Calu3 (cell line): Measurements from ENCODE around the gene CAMSAP1. TPM values are rescaled to one million over a fixed set of nuclear protein-coding genes. Genes with fewer than 3 reads are reported as not detected.

Experiments used
- BruUV-seq: library from RNA; stranded (reverse); fragments of 400-500 nt; replicated peaks from 2 replicates; lab custom pipeline; 2021; lab: Mats Ljungman, UMichigan
- CTCF ChIA-PET: fragments of 300-600 bp; sonication (Branson Sonifier 250); formaldehyde crosslinking; loops from one replicate; lab custom pipeline; 2022; ENCODE audit warnings: antibody characterized with exemption; lab: Charles Lee
- DNase-seq: peaks from one replicate; pipeline ENCODE4 v3.0.0; 2022
- H3K27ac Mint-ChIP-seq: one replicate; pipeline ENCODE4 v1.8.0; 2022; ENCODE audit warnings: mixed read lengths; ENCODE audit not compliant: unreplicated experiment
- H3K27me3 Mint-ChIP-seq: one replicate; pipeline ENCODE4 v1.8.0; 2022; ENCODE audit warnings: mixed read lengths; ENCODE audit not compliant: unreplicated experiment
- H3K36me3 Mint-ChIP-seq: one replicate; pipeline ENCODE4 v1.8.0; 2022; ENCODE audit warnings: mild to moderate bottlenecking, moderate library complexity, mixed read lengths; ENCODE audit not compliant: insufficient read depth, unreplicated experiment
- H3K4me1 Mint-ChIP-seq: one replicate; pipeline ENCODE4 v1.8.0; 2022; ENCODE audit warnings: mild to moderate bottlenecking, low read depth, mixed read lengths; ENCODE audit not compliant: unreplicated experiment
- H3K4me3 Mint-ChIP-seq: one replicate; pipeline ENCODE4 v1.8.0; 2022; ENCODE audit warnings: mild to moderate bottlenecking, low read depth, moderate library complexity, mixed read lengths; ENCODE audit not compliant: unreplicated experiment
- H3K9me3 Mint-ChIP-seq: one replicate; pipeline ENCODE4 v1.8.0; 2022; ENCODE audit warnings: low read depth, mixed read lengths; ENCODE audit not compliant: unreplicated experiment
- intact Hi-C: fragments of 100-400 bp; cut with micrococcal nuclease; formaldehyde crosslinking; loops from one replicate; pipeline ENCODE4 v1.10.0; 2022; ENCODE audit not compliant: unreplicated experiment
- total RNA-seq: library from RNA; stranded (reverse); gene quantifications from 2 replicates; pipeline ENCODE4 v1.2.3, GENCODE V29; 2022
- TF ChIP-seq, protein P1 (sequence below): fragments of 200-600 bp; IDR thresholded peaks from one replicate; pipeline ENCODE4 v1.8.0; 2022; ENCODE audit warnings: antibody characterized with exemption; ENCODE audit not compliant: unreplicated experiment

Gene CAMSAP1
- total RNA-seq, 1 experiment from 2014 or later: 28.1 TPM

DNA sequence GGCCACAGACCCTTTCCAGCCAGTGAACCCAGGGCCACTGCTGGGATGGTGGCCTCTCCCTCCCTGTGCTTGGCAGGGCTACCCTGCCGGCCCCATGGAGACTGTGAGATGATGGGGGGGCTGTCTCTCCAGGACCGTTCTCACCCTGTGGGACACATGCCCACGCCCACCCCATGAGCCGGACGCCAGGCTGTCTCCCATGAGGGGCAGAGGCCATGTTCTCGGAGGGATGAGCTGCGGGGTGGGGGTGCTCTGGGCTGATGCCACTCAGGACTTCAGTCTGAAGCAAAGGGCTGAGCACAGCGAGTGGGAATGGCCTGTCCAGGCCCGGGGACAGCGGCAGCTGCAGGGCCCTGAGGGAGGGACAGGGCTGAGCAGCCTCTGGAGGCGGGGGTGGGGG lies 116.5 kb downstream of the CAMSAP1 start:
- TF ChIP-seq, protein P1, sequence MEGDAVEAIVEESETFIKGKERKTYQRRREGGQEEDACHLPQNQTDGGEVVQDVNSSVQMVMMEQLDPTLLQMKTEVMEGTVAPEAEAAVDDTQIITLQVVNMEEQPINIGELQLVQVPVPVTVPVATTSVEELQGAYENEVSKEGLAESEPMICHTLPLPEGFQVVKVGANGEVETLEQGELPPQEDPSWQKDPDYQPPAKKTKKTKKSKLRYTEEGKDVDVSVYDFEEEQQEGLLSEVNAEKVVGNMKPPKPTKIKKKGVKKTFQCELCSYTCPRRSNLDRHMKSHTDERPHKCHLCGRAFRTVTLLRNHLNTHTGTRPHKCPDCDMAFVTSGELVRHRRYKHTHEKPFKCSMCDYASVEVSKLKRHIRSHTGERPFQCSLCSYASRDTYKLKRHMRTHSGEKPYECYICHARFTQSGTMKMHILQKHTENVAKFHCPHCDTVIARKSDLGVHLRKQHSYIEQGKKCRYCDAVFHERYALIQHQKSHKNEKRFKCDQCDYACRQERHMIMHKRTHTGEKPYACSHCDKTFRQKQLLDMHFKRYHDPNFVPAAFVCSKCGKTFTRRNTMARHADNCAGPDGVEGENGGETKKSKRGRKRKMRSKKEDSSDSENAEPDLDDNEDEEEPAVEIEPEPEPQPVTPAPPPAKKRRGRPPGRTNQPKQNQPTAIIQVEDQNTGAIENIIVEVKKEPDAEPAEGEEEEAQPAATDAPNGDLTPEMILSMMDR: no peak
- CTCF ChIA-PET: no interaction called here
- Mint-ChIP-seq H3K36me3 (no peaks in the 10 kb centered on the region), H3K9me3 (no peaks in the 10 kb centered on the region), H3K4me1 (no peaks in the 10 kb centered on the region), H3K27me3 (peaks cover 17% of the 10 kb centered on the region), H3K4me3 (no peak overlapping the region), H3K27ac (no peak overlapping the region)
- intact Hi-C loops: no loop called here
- no peak for DNase-seq
- BruUV-seq: no TSS peak

DNA sequence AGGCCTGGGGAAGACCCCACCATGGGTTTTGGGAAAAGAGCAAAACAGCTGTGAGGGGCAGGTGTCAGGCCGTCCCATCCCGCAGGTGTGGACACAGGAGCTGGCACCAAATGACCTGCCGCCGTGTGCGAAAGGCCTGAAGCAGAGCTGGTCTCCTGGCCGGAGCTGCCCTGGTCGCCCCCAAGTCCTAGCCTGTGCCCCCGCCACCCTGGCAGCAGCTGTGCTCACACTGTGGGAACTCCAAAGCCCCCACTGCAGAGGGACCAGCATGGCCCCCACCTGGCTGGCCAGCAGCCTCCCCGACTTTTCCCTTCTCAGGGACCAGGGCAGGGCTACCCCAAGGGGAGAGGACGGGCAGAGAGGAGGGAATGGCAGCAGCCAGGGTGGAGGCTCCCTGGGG lies 117.0 kb downstream of the CAMSAP1 start:
- Mint-ChIP-seq H3K27me3 (peaks cover 17% of the 10 kb centered on the region), H3K9me3 (no peaks in the 10 kb centered on the region), H3K36me3 (no peaks in the 10 kb centered on the region), H3K27ac (no peak overlapping the region), H3K4me1 (no peaks in the 10 kb centered on the region), H3K4me3 (no peak overlapping the region)
- BruUV-seq: no TSS peak
- CTCF ChIA-PET: interaction anchor here (0.6 kb wide), 1 partner anchor 920 kb away, joined by 3 read pairs; no protein-coding TSS in a partner anchor
- TF ChIP-seq, protein P1: no peak
- intact Hi-C loops: no loop called here
- no peak for DNase-seq

DNA sequence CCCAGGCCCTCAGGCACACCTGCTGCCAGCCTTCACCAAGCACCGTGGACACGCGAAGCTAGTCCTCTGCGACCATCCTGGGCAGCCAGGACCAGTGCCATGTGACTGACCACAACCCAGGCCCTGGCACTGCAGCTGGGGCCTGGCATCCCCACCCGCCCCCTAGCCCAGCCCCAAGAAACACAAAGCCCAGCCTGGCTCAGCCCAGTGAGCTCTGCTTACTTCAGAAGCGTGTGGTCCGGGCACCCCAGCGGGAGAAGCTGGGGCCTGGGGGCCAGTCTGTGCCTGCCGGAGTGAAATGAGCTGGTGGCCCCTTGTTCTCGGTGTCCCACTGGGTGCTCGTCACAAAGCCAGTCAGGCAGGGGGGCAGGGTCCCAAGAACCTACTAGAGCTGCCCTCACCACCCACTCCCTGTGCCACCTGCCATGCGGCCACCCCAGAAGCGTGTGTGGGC lies 117.5 kb downstream of the CAMSAP1 start:
- Mint-ChIP-seq H3K27me3 (peaks cover 17% of the 10 kb centered on the region), H3K27ac (no peak overlapping the region), H3K9me3 (no peaks in the 10 kb centered on the region), H3K36me3 (no peaks in the 10 kb centered on the region), H3K4me1 (no peaks in the 10 kb centered on the region), H3K4me3 (no peak overlapping the region)
- DNase-seq: no peak
- TF ChIP-seq, protein P1: no peak
- CTCF ChIA-PET: interaction anchor here (0.6 kb wide), 1 partner anchor 921 kb away, joined by 3 read pairs; no protein-coding TSS in a partner anchor
- BruUV-seq: no TSS peak
- intact Hi-C loops: no loop called here

DNA sequence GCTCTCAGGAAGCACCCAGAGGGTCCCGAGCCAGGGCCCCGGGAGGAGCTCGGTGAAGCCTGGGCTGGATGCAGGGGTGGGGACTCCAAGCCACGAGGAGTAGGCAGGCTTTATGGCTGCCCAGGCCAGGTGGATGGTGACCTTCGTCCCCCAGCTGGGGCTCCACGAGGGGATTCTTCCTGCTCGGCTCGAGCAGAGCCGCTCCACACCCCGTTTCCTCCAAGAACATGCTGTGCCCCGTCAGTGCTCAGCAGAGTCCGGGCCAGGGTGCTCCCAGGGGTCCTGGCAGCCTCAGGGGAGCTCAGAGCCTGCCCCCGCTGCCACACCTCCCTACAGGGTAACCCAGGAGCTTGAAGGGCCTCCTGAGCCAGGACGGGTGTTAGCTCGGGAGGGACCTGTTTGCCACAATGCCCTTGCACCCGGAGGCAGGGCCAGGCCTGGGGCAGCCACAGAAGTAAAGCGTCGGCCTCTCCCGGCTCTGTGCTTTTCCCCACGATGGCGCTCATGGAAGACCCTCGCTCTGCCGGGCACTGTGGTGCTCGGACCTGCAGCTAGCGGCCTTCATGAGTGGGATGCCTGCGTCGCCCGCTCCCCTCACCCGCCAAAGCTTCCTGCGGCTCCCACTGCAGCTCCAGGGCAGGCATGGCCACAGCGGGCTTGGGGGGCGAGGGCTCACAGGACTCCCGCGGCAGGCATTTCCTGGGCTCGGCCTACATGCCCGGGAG lies 118.6 kb downstream of the CAMSAP1 start:
- Mint-ChIP-seq H3K36me3 (no peaks in the 10 kb centered on the region), H3K9me3 (no peaks in the 10 kb centered on the region), H3K27ac (no peak overlapping the region), H3K4me3 (no peak overlapping the region), H3K27me3 (peaks cover 17% of the 10 kb centered on the region), H3K4me1 (no peaks in the 10 kb centered on the region)
- intact Hi-C loops: no loop called here
- TF ChIP-seq, protein P1: no peak
- BruUV-seq: no TSS peak
- CTCF ChIA-PET: no interaction called here
- no peak for DNase-seq
